ENCODE results near the gene OVOL1.

Gene OVOL1

DNA sequence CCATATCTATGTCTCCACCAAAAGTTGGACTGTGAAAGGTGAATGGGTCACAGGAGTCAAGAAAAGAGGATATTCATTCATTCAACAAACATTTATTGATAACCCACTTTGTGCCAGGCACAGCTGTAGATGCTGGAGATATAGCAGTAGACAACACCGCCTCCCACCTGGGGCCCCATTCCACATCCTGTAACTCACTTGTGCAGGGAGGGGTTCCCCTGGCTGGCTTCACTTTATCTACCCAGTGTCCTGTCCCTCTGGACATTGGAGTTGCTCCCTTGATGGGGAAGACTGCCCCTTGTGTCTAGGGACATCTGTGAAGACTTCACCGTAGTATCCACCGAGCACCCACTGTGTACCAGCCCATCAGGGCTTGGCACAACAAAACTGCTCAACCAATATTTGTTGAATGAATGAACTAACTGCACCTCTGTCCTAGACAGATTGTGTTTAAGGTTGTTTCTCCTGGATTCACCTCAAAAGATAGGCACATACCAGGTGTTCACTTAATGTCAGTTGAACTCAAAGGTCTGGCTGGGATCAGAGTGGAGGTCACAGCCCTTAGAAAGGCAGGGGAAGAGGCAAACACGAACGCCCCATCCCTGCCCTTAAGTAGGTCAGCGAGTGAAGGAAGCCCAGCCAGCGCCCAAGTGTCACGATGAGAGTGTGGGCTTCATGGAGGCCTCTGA lies 1.4 kb upstream of the OVOL1 start:
- Histone ChIP-seq H3K9me3 (ENCODE audit: control insufficient read depth, insufficient read depth, low read depth, low read length) (no peaks in the 10 kb centered on the region), H3K36me3 (ENCODE audit: control insufficient read depth, insufficient read depth, low read length) (no peaks in the 10 kb centered on the region), H3K4me3 (ENCODE audit: low read depth, low read length) (peak overlapping the region; percentile 47; the same call in 1 of the 2 replicates), H3K27me3 (ENCODE audit: control insufficient read depth, insufficient read depth, low read length) (peaks cover 75% of the 10 kb centered on the region), H3K4me1 (ENCODE audit: control insufficient read depth, insufficient read depth, low read length) (peaks cover 34% of the 10 kb centered on the region), H3K27ac (ENCODE audit: low read depth, low read length) (no peak overlapping the region), H3K9ac (ENCODE audit: low read length) (no peak overlapping the region)

- Histone ChIP-seq H3K27ac (ENCODE audit: low read depth, low read length) (no peak overlapping the region), H3K27me3 (ENCODE audit: control insufficient read depth, insufficient read depth, low read length) (peaks cover 75% of the 10 kb centered on the region), H3K4me3 (ENCODE audit: low read depth, low read length) (peak overlapping the region; percentile 47), H3K36me3 (ENCODE audit: control insufficient read depth, insufficient read depth, low read length) (no peaks in the 10 kb centered on the region), H3K9me3 (ENCODE audit: control insufficient read depth, insufficient read depth, low read depth, low read length) (no peaks in the 10 kb centered on the region), H3K9ac (ENCODE audit: low read length) (no peak overlapping the region), H3K4me1 (ENCODE audit: control insufficient read depth, insufficient read depth, low read length) (peaks cover 39% of the 10 kb centered on the region)
Observed at GRCh38 chr11:65786008-65786785, 666 bp upstream of the OVOL1 start.

DNA sequence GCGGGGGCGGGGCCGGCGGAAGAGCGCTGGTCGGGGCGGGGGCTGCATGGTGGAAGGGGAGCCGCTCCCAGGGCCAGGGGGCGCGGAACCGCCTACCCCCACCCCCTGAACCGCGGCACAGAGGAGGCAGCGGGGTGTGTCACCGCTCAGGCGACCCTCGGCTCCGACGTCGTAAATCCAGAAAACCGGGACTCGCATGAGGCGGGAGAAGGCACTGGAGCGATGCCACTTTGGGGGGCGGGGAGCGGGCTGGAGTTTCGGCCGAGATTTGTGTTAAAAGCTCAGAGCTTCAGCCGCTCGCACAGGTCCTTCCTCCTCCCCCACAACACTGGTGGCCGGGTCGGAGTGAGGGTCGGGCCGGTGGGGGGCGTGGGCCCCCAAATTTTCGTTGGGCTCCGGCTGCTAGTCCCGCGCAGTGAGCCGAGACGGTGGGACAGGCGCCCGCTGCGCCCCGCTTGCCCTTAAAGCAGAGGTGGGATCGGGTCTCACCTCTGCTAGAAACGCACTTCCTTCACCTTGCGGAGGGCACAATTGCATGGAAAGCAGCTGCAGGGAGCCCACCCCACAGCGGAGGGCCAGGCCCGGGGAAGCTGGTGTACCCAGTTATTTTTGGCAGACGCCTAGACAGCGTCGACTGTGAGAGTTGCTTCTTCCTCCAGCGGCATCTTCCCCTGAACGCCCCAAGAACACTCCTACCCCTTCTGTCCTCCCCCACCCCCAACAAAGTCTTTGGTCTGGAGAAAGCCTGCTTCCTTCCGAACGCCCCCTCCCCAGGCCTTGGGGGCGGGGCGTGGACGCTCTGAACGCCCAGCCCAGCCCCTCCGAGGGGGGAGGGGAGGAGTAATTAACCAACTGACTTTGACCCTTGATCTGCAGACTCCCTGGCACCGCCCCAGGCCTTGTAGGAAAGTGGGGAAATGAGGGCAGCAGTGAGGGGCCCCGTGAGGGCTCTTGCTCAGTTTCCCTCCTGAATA lies 1.1 kb downstream of the OVOL1 start:
- no peaks in the 10 kb centered on the region for H3K36me3 ChIP-seq (ENCODE audit: control insufficient read depth, insufficient read depth, low read length)
- no peak overlapping the region; the same call in 1 of the 2 replicates for H3K27ac ChIP-seq (ENCODE audit: low read depth, low read length)
- no peaks in the 10 kb centered on the region for H3K9me3 ChIP-seq (ENCODE audit: control insufficient read depth, insufficient read depth, low read depth, low read length)
- H3K4me3 ChIP-seq (ENCODE audit: low read depth, low read length), result peak overlapping the region; percentile 75
- peak overlapping the region; percentile 62 for H3K9ac ChIP-seq (ENCODE audit: low read length)
- peaks cover 59% of the 10 kb centered on the region for H3K27me3 ChIP-seq (ENCODE audit: control insufficient read depth, insufficient read depth, low read length)
- H3K4me1 ChIP-seq (ENCODE audit: control insufficient read depth, insufficient read depth, low read length), result peaks cover 37% of the 10 kb centered on the region

GRCh38 chr11:65788821-65789220 lies 2.0 kb downstream of the OVOL1 start:
- Histone ChIP-seq H3K4me3 (ENCODE audit: low read depth, low read length) (peak overlapping the region; percentile 75), H3K36me3 (ENCODE audit: control insufficient read depth, insufficient read depth, low read length) (no peaks in the 10 kb centered on the region), H3K27me3 (ENCODE audit: control insufficient read depth, insufficient read depth, low read length) (peaks cover 54% of the 10 kb centered on the region), H3K27ac (ENCODE audit: low read depth, low read length) (no peak overlapping the region), H3K4me1 (ENCODE audit: control insufficient read depth, insufficient read depth, low read length) (peaks cover 41% of the 10 kb centered on the region), H3K9me3 (ENCODE audit: control insufficient read depth, insufficient read depth, low read depth, low read length) (no peaks in the 10 kb centered on the region), H3K9ac (ENCODE audit: low read length) (peak overlapping the region; percentile 34)

DNA sequence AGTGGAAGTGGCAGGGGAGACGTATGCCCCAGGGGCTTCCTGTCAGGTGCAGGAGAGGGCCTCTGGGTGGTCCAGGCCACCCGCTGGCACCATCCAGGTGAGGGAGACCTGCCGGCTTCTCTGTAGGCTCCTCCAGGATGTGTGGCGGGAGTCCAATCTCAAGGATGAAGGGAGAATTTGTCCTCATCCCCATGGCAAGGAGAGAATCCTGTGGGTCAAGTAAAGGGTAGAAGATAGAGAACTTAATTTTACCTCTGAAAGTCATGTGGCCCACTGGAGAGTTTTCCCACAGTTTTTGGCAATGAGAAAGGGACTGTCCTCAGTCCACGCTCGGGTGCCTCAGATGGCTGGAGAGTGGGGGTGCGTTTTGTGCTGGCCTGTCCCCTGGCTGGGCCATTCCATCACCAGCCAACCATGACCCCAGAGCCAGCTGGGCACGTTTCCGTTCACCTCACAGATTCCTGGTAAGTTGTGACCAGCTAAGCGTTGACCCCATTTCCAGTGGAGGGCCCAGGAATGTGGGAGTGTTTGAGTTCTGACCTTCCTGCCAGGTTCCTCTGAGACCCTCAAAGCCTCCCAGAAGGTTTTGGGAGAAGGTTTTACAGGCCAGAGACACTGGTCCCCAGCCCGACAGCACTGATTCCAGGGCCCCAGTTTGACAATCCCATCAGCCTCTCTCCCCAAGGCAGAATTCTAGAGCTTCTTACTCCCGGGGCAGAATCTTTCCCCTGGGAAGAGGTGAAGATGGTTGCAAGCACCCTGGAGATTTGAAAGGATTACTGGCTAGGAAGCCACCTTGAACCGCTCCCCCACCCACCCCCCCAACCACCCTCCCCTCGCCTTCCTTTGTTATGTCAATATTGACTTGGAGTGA lies 2.6 kb downstream of the OVOL1 start:
- Histone ChIP-seq H3K36me3 (ENCODE audit: control insufficient read depth, insufficient read depth, low read length) (peaks cover 3% of the 10 kb centered on the region), H3K9ac (ENCODE audit: low read length) (no peak overlapping the region), H3K27ac (ENCODE audit: low read depth, low read length) (no peak overlapping the region), H3K4me3 (ENCODE audit: low read depth, low read length) (no peak overlapping the region; the same call in 1 of the 2 replicates), H3K27me3 (ENCODE audit: control insufficient read depth, insufficient read depth, low read length) (peaks cover 48% of the 10 kb centered on the region), H3K9me3 (ENCODE audit: control insufficient read depth, insufficient read depth, low read depth, low read length) (no peaks in the 10 kb centered on the region), H3K4me1 (ENCODE audit: control insufficient read depth, insufficient read depth, low read length) (peaks cover 34% of the 10 kb centered on the region)

DNA sequence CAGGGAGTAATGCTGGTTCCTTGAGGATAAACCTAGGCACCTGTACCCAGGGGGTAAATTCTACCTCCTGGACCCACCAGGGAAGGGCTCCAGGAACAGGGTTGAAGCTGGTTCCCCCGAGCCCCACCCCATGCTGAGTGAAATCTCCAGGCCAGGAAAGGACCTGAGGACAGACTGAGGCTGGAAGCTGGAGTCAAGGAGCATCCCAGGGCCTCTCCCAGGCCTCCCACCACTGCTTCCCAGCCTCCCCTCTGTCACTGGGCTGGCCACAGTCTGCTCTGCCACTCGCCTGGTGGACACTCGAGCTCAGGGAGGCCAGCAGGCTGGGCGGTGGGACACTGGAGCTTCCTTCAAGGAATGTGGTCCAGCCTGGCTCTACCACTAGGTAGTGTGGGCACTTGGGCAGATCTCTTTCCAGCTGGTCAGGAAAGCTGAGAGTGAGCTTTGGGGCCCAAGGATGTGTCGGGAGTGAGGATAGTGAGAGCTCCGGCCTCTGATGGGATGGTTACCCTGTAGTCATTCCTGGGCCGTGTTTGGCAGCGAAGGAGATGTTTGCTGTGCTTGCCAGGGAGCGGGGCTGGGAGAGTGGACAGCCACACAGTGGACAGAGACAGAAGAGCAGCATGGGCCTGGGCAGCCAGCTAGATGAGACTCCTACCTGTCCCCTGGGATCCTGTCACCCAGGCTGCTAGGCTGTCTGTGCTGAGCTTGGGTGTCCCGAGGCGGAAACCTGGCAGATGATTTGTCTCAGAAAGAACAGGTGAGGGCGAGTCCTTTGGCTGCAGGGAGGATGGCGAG lies 3.4 kb downstream of the OVOL1 start:
- Histone ChIP-seq H3K9ac (ENCODE audit: low read length) (no peak overlapping the region), H3K36me3 (ENCODE audit: control insufficient read depth, insufficient read depth, low read length) (peaks cover 11% of the 10 kb centered on the region), H3K4me3 (ENCODE audit: low read depth, low read length) (no peak overlapping the region), H3K27me3 (ENCODE audit: control insufficient read depth, insufficient read depth, low read length) (peaks cover 39% of the 10 kb centered on the region), H3K4me1 (ENCODE audit: control insufficient read depth, insufficient read depth, low read length) (peaks cover 34% of the 10 kb centered on the region), H3K9me3 (ENCODE audit: control insufficient read depth, insufficient read depth, low read depth, low read length) (no peaks in the 10 kb centered on the region), H3K27ac (ENCODE audit: low read depth, low read length) (no peak overlapping the region)

GRCh38 chr11:65790902-65791650 lies 4.2 kb downstream of the OVOL1 start:
- H3K4me3 ChIP-seq (ENCODE audit: low read depth, low read length), result no peak overlapping the region
- peaks cover 32% of the 10 kb centered on the region for H3K27me3 ChIP-seq (ENCODE audit: control insufficient read depth, insufficient read depth, low read length)
- H3K9me3 ChIP-seq (ENCODE audit: control insufficient read depth, insufficient read depth, low read depth, low read length), result no peaks in the 10 kb centered on the region
- H3K36me3 ChIP-seq (ENCODE audit: control insufficient read depth, insufficient read depth, low read length), result peaks cover 14% of the 10 kb centered on the region
- no peak overlapping the region for H3K27ac ChIP-seq (ENCODE audit: low read depth, low read length)
- peaks cover 34% of the 10 kb centered on the region for H3K4me1 ChIP-seq (ENCODE audit: control insufficient read depth, insufficient read depth, low read length)
- no peak overlapping the region for H3K9ac ChIP-seq (ENCODE audit: low read length)

GRCh38 chr11:65791719-65792213 lies 4.9 kb downstream of the OVOL1 start:
- H3K9ac ChIP-seq (ENCODE audit: low read length), result no peak overlapping the region
- peaks cover 16% of the 10 kb centered on the region for H3K36me3 ChIP-seq (ENCODE audit: control insufficient read depth, insufficient read depth, low read length)
- no peak overlapping the region for H3K27ac ChIP-seq (ENCODE audit: low read depth, low read length)
- no peaks in the 10 kb centered on the region for H3K9me3 ChIP-seq (ENCODE audit: control insufficient read depth, insufficient read depth, low read depth, low read length)
- H3K27me3 ChIP-seq (ENCODE audit: control insufficient read depth, insufficient read depth, low read length), result peaks cover 25% of the 10 kb centered on the region
- H3K4me1 ChIP-seq (ENCODE audit: control insufficient read depth, insufficient read depth, low read length), result peaks cover 34% of the 10 kb centered on the region
- H3K4me3 ChIP-seq (ENCODE audit: low read depth, low read length), result no peak overlapping the region

DNA sequence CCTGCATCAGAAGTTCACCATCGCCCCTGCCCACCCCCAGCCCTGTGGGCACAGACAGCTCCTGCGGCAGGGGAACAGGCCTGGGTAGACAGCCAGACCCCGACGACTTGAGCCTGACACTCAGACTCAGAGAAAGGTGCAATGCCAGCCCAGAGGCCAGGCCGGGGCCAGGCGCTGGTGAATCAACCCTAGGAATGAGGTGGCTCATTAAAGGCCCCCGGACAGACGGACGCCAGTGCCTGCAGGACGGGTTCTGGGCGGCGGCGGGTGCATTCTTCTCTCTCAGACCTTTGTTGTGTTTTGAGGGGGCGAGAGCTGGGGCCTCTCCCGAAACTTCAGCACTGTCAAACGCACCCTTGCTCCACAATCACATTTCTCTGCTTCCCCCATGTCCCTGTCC lies 5.6 kb downstream of the OVOL1 start:
- no peak overlapping the region for H3K9ac ChIP-seq (ENCODE audit: low read length)
- peaks cover 19% of the 10 kb centered on the region for H3K27me3 ChIP-seq (ENCODE audit: control insufficient read depth, insufficient read depth, low read length)
- no peaks in the 10 kb centered on the region for H3K9me3 ChIP-seq (ENCODE audit: control insufficient read depth, insufficient read depth, low read depth, low read length)
- H3K27ac ChIP-seq (ENCODE audit: low read depth, low read length), result no peak overlapping the region
- peaks cover 16% of the 10 kb centered on the region for H3K36me3 ChIP-seq (ENCODE audit: control insufficient read depth, insufficient read depth, low read length)
- H3K4me3 ChIP-seq (ENCODE audit: low read depth, low read length), result no peak overlapping the region
- peaks cover 38% of the 10 kb centered on the region for H3K4me1 ChIP-seq (ENCODE audit: control insufficient read depth, insufficient read depth, low read length)

Data from HUES6 (cell line).